ENCODE measurements around the gene PLCXD1.

Gene PLCXD1

DNA sequence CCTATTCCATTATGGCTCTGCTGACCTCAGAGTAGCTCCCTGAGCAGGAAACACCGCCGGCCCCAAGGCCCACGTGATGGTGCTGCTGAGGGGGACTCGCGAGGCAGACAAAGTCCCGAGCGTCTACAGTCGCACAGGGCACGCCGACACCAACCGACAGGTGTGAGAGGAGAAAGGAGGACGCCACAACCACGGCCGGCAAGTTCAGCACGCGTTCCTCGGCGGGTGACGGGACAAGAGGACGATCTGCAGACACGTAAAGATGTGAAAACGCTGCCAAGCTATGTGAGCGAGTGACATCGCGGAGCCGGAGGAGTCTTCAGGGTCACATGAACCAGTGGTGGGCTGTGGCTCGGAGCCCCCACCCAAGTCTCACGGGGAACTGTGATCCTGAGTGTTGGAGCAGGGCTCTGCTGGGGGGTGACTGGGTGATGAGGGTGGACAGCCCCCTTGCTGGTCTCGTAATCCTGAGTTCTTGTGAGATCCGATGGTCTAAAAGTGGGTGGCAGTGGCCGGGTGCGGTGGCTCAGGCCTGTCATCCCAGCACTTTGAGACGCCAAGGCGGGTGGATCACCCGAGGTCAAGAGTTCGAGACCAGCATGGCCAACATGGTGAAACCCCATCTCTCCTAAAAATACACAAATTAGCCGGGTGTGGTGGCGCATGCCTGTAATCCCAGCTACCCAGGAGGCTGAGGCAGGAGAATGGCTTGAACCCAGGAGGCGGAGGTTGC lies 71.6 kb downstream of the PLCXD1 start:
- no peak for DNase-seq

Data from COR-L47 (cell line).